HG03095 (cell line): ENCODE measurements around the gene KCND3.

Source experiments
- ATAC-seq: cut with Tn5 transposase; IDR thresholded peaks from one replicate; pipeline ENCODE4 v1.9.1; 2021; ENCODE audit warnings: moderate library complexity; ENCODE audit not compliant: unreplicated experiment

The KCND3 gene

DNA sequence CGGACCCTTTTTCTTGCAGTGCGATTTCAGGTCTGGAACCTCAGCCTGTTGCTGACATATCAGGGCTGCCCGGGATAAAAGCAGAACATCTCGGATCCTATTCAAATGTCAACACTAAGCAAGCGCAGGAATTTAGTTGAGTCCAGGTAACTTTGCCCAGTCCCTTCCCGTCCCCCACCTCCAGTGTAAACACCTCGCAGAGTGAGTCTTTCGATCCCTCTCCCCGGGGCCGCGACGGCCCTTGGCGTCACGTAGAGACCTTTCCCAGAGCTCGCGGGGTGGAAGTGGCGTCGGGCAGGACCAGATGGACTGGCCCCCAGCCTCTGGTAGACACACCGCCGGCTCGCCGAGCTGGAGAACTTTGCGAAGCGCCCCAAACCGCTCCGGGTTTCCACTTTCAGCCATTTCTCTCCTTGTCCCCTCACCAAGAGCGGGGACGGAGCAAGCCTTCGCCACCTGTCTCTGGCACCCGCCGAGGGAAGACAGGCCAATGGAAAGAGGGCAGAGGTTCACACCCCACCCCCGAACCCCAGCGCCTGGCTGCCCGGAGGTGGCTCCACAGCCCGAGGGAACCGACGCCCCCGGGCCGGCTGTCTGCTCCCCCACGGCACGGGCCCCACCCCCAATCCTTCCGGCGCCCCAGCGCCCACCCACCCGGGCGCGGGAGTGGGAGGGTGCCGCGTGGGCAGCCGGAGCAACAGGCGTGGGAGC, 570 bp downstream of the KCND3 start:
- ATAC-seq: no peak

DNA sequence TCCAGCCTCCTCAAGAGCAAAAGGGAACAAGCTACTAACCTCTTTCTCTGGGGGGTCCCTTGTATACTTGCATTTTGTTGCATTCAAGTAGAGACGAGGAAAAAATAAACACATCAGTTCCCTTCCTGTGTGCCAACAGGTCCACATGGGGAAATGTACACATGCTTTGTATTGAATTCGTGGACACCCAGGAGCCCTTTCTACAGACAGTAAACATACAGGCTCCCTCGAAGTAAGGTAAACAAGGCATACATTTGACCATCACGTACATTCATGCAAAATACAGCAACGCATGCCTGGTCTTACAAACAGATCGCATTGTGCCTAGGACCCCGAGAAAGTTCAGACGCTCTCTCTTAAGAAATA, 1.1 kb downstream of the KCND3 start:
- no peak for ATAC-seq

GRCh38 chr1:111987502-111987901, 2.0 kb downstream of the KCND3 start:
- ATAC-seq: no peak

- ATAC-seq: no peak
These were observed 6.0 kb downstream of the KCND3 start for GRCh38 chr1:111983500-111983899.

DNA sequence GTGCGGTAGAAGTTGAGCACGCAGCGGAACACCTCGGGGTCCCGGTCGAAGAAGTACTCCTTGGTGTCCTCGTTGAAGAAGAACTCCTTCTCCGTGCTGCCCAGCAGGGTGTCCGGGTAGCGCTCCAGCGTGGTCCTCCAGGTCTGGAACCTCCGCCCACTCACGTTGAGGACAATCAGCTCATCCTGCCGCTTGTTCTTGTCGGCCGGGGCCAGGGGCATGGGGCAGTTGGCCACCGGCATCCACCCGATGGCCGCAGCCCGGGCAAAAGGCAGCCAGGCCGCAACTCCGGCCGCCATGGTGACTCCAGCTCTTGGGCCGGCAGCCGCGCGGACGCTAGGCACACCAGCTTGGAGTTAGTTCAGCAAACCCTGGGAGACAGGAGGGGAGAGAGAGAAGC, 7.0 kb downstream of the KCND3 start:
- no peak for ATAC-seq

GRCh38 chr1:111981871-111982270, 7.6 kb downstream of the KCND3 start:
- ATAC-seq: no peak

DNA sequence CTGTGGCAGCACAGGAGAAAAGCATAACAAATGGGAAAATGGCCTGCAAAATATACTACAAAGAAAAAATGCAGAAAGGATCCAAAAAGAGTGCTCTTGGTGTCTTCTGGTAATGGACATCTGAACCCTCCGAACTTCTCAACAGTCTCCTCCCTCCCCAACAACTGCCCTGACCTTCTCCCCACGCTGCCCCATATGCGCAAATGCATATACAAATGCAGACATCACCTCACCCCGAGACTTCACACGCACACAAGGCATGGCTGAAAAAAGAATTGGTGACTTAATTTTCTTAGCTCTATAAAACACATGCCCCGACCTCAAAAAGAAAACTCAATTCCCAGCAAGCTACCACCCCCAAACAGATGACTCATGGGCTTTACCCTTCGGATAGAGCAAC, 8.4 kb downstream of the KCND3 start:
- no peak for ATAC-seq

GRCh38 chr1:111980686-111981085, 8.8 kb downstream of the KCND3 start:
- ATAC-seq: no peak

DNA sequence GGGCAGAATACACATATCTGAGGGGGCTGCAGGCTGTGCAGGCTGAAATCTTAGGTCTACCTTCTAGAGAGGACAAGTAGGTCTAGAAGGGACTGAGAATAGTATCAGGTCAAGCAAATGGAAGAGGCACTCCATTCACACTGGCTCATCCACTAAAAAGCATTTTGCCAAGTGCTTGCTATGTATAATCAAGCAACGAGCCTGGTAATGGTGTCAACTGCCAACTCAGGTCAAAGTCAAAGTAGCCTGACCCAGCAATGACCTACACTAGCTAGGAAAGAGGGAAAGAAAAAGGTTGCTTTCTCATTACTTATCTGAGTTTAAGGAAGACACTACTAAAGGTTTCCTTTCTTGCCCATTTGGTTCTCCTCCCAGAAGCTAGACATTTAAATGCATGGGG, 10.8 kb downstream of the KCND3 start:
- ATAC-seq: no peak

DNA sequence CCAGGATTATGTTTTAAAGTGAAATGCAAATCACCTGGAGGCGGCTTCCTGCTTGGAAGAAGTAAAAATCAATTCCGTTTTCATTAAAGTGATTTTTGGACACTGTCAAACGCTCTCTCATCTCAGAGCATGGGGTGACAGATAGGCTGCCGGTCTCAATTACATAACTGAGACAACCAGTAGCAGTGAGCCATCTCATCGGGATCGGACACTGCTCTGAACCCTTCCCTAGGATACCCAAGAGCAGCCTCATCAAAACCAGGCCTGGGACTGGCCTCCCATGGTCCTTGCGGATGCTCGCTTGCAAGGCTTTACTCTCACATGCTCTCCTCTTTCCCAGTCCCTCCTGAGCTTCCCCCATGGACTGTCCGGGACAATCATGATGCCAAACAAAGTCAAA, 12.1 kb downstream of the KCND3 start:
- no peak for ATAC-seq

- no peak for ATAC-seq
These were observed 12.6 kb downstream of the KCND3 start for GRCh38 chr1:111976842-111977241.

- no peak for ATAC-seq
These were observed 13.1 kb downstream of the KCND3 start for GRCh38 chr1:111976332-111976731.

DNA sequence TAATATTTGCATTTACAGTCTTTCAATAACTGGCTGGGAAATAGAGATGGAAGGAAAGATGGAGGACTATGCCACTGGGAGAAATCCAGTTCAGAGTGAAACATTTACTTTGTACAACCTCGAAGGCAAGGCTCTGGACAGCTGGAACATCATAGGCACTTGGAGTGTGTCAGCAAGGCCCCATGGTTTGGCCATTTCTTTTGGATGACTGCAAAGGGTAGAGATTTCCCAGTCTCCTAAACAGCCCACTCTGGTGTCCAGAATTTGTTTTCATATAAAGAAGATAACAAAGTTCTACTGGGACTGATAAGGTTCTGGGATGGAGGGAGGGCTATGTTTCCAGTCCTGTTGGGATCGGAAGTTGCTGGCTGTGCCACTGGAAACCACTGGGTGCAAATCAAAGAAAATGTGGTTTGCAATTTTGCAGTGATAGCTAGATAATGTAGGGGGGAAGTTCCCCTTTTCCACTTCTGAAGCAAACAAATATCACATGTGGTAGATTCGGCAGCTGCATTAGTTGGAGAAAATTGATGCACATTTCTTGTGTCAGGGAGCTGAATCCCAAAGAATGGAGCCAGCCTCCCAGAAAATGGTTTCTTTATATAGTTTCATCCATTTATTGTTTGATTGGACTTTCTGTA, 16.2 kb downstream of the KCND3 start:
- ATAC-seq: no peak

GRCh38 chr1:111971396-111971795, 18.1 kb downstream of the KCND3 start:
- no peak for ATAC-seq

DNA sequence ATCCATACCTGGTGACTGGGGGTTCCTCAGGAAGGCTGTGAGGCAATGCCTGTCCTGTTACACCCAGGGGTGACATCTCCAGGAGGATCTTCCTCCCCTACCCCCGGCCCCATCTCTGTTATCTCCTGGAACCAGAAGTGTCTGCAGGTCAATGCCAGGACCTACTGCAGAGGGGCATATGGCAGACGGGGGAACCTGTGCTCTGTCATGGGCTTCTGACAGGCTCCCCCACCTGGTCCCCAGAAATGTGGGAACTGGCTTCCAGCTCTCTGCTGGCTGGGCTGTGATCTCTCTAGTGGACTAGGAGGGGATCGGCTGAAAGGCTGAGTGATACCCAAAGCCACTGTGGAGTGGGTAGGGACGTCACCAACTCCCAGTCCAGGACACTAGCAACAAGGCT, 21.0 kb downstream of the KCND3 start:
- no peak for ATAC-seq

- ATAC-seq: no peak
These were observed 21.6 kb downstream of the KCND3 start for GRCh38 chr1:111967886-111968285.

GRCh38 chr1:111967067-111967690, 22.3 kb downstream of the KCND3 start:
- no peak for ATAC-seq

DNA sequence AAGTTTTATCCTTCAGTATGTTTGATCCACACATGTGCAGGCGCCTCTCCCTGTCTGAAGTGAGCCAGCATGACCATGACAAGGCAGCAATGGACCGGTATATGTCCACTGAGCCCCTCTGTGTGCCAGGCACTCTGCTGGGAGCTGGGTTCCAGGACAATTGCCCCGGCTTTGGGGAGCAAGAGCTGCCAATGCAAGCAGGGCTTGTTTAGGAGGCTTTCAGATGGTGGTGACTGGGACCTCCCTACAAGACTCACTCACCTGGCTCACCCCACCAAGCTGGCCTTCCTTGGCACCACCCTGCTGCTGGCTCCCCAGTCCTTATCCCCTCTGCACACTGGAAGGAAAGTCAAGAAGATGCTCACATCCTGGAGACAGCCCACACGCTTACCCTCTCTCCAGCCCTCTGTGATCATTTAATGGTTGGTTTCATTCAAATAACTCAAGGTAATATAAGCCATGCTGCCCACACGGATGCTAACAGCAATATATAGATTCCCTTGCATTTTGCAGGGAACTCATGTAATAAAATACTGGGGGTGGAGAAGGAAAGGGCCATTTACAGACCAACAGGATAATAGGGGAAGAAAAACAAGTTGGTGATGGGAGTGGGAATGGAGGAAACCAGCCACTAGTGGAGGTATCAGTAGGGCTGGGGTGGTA, 23.6 kb downstream of the KCND3 start:
- no peak for ATAC-seq

DNA sequence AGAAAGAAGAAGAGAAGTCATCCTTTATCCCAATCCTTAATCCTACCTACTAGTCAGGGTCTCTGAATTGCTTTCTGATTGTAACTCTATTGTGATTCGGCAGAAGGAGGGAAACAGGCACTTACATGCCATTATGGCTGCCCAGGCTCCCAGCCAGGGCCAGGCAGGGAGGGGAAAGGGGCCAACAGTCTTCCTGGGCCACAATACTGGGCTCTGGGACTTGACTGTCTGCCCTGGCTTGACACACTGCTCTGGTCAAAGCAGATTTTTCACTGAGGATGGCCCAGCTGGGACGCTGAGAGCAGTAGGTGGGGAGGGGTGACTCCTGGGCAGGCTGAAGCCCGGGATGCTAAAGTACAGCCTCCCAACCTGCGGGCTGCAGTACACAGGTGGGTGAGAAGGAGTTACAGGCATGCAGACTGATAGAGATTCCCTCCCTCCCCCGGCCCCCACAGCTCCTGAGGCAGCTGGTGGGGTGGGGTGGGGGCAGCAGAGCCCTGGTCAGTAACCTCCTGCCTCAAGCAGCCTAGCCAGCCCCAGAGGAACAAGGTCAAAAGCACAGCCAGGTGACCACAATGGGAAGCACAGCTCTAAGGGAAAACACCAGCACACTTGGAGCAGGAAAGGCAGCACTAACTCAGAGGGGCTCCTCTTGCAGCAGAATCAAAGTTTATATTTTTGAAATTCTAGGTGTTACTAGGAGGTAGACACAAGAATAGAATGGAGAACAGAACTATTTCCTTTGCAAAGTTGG, 25.3 kb downstream of the KCND3 start:
- ATAC-seq: no peak

GRCh38 chr1:111961773-111962565, 27.5 kb downstream of the KCND3 start:
- no peak for ATAC-seq
